A673 (cell line): Measurements from ENCODE around the gene ANKS1B. TPM values are rescaled to one million over a fixed set of nuclear protein-coding genes. Genes with fewer than 3 reads are reported as not detected.

Experiments used
- BruUV-seq: library from RNA; stranded (reverse); fragments of 400-500 nt; replicated peaks from 2 replicates; lab custom pipeline; 2021; lab: Mats Ljungman, UMichigan
- CTCF ChIA-PET: fragments of 300-600 bp; sonication (Branson Sonifier 250); formaldehyde crosslinking; loops from one replicate; lab custom pipeline; 2022; ENCODE audit warnings: antibody characterized with exemption; lab: Charles Lee
- POLR2A ChIA-PET: fragments of 300-600 bp; sonication (Branson Sonifier 250); formaldehyde crosslinking; loops from one replicate; lab custom pipeline; 2022; ENCODE audit warnings: antibody characterized with exemption; ENCODE audit not compliant: low non-redundant PET; lab: Charles Lee
- DNase-seq: peaks from one replicate; pipeline ENCODE4 v3.0.0-alpha.2; 2015; ENCODE audit warnings: low spot score
- H3K27ac ChIP-seq: fragments of 200-600 bp; sonication (generic); 2 replicates; pipeline ENCODE4 v1.5.1; 2016; ENCODE audit warnings: mixed run types, low read depth, mild to moderate bottlenecking, mixed read lengths, antibody characterized with exemption, low read length; ENCODE audit not compliant: poor library complexity, severe bottlenecking
- H3K27me3 ChIP-seq: fragments of 200-600 bp; sonication (generic); replicated peaks from 2 replicates; pipeline ENCODE4 v1.6.1; 2017; ENCODE audit warnings: mixed run types, low read depth, mild to moderate bottlenecking, mixed read lengths, antibody characterized with exemption, low read length; ENCODE audit not compliant: insufficient read depth, poor library complexity
- H3K36me3 ChIP-seq: fragments of 200-600 bp; sonication (generic); 2 replicates; pipeline ENCODE4 v1.6.1; 2016; ENCODE audit warnings: mixed run types, mild to moderate bottlenecking, mixed read lengths, antibody characterized with exemption, low read length; ENCODE audit not compliant: insufficient read depth, poor library complexity, severe bottlenecking
- H3K4me1 ChIP-seq: fragments of 200-600 bp; sonication (generic); 2 replicates; pipeline ENCODE4 v1.6.1; 2017; ENCODE audit warnings: mixed run types, mild to moderate bottlenecking, mixed read lengths, antibody characterized with exemption, low read length; ENCODE audit not compliant: insufficient read depth, poor library complexity, severe bottlenecking
- H3K4me3 ChIP-seq: fragments of 200-600 bp; sonication (generic); 2 replicates; pipeline ENCODE4 v1.5.1; 2016; ENCODE audit warnings: low read depth, mixed run types, mild to moderate bottlenecking, mixed read lengths, low read length; ENCODE audit not compliant: poor library complexity, severe bottlenecking
- H3K9me3 ChIP-seq: fragments of 200-600 bp; sonication (generic); 2 replicates; pipeline ENCODE4 v1.6.1; 2016; ENCODE audit warnings: mixed run types, low read depth, mild to moderate bottlenecking, mixed read lengths, antibody characterized with exemption, low read length; ENCODE audit not compliant: poor library complexity, severe bottlenecking
- EZH2 ChIP-seq: fragments of 200-600 bp; sonication (generic); IDR thresholded peaks from 2 replicates; pipeline ENCODE4 v1.6.1; 2017; ENCODE audit warnings: borderline replicate concordance, low read depth, mild to moderate bottlenecking, mixed read lengths, antibody characterized with exemption, low read length; ENCODE audit not compliant: poor library complexity, severe bottlenecking
- intact Hi-C: fragments of 100-400 bp; cut with micrococcal nuclease; formaldehyde crosslinking; loops from one replicate; pipeline ENCODE4 v1.10.0; 2022; ENCODE audit not compliant: unreplicated experiment
- total RNA-seq: library from RNA; stranded (reverse); gene quantifications from 2 replicates; pipeline ENCODE4 v1.2.3, GENCODE V29; 2021
- TF ChIP-seq, protein P1 (sequence below): fragments of 300-800, 200-600 bp; sonication (generic); conservative IDR thresholded peaks from 2 replicates; pipeline ENCODE4 v1.5.1; 2017; ENCODE audit warnings: low read depth, mild to moderate bottlenecking, antibody characterized with exemption, low read length, moderate library complexity, mixed read lengths

Gene ANKS1B
- total RNA-seq, 1 experiment from 2014 or later: 0.99 TPM

DNA sequence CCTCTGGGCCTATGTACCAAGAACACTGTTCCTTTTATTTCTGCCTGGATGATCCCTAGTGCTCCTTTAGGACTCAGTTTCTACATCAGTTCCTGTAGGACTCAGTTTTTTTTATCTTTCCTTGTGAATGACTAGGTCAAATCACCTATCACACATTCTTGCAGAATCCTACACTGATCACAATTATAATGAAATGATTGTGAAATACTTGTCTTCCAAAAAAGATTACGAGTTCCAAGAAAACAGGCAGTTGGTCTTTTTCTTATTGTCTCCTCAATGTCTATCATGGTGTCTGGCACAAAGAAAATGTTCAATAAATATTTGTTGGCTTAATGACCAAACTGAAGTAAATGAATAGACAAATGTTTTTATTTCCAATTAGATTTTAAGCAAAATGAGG, 432.7 kb downstream of the ANKS1B start:
- Histone ChIP-seq H3K27me3 (no peaks in the 10 kb centered on the region), H3K4me1 (no peaks in the 10 kb centered on the region), H3K36me3 (no peaks in the 10 kb centered on the region), H3K27ac (no peak overlapping the region), H3K4me3 (no peak overlapping the region), H3K9me3 (no peaks in the 10 kb centered on the region)
- no TSS peak for BruUV-seq
- ChIA-PET POLR2A (interaction anchor here (0.7 kb wide), 1 partner anchor 572 kb away, joined by 11 read pairs; no protein-coding TSS in a partner anchor), CTCF (no interaction called here)
- TF ChIP-seq, protein P1, sequence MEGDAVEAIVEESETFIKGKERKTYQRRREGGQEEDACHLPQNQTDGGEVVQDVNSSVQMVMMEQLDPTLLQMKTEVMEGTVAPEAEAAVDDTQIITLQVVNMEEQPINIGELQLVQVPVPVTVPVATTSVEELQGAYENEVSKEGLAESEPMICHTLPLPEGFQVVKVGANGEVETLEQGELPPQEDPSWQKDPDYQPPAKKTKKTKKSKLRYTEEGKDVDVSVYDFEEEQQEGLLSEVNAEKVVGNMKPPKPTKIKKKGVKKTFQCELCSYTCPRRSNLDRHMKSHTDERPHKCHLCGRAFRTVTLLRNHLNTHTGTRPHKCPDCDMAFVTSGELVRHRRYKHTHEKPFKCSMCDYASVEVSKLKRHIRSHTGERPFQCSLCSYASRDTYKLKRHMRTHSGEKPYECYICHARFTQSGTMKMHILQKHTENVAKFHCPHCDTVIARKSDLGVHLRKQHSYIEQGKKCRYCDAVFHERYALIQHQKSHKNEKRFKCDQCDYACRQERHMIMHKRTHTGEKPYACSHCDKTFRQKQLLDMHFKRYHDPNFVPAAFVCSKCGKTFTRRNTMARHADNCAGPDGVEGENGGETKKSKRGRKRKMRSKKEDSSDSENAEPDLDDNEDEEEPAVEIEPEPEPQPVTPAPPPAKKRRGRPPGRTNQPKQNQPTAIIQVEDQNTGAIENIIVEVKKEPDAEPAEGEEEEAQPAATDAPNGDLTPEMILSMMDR: no peak
- no peak for TF ChIP-seq EZH2
- DNase-seq: no peak
- intact Hi-C loops: no loop called here

DNA sequence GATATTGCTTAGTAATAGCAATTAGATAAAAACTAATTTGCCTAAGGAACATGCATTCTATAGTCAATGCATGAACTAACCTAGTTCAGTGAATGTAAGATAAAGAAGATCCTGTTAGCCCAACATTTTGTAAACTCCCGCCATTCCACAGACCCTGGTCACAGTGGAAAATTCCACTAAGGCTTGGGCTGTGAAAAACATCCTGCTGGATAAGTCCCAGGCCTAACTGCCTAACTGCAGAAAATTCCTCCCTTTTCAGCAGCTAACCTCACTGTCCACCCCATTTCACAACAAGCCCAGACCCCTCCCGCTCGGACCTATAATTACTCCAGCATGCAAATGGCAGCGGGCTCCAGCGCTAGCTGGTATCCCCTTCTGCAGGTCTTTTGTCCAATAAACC, 435.1 kb downstream of the ANKS1B start:
- intact Hi-C loops: no loop called here
- H3K4me1 ChIP-seq: no peaks in the 10 kb centered on the region
- no peak overlapping the region for H3K27ac ChIP-seq
- TF ChIP-seq EZH2: no peak
- no peak overlapping the region for H3K4me3 ChIP-seq
- DNase-seq: no peak
- CTCF ChIA-PET: no interaction called here
- no peaks in the 10 kb centered on the region for H3K36me3 ChIP-seq
- no peaks in the 10 kb centered on the region for H3K9me3 ChIP-seq
- POLR2A ChIA-PET: no interaction called here
- no TSS peak for BruUV-seq
- no peaks in the 10 kb centered on the region for H3K27me3 ChIP-seq

DNA sequence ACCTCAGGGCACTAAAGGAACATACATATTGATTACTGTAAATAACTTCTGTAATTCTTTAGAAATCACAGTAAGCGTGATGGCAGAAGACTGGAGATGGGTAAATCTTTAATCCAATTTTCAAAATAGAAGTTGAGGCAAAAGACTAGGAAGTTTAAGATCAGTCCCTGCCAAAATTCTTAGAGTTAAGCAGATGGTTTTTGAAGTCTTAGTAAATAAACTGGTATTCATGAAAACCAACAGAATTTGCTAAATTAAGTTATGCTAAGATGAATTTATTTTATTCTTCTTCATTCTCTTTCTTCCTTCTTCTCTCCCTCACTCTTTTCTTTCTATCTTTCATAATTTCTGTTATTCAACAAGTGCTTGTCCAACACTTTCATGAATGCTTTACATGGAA, 435.5 kb downstream of the ANKS1B start:
- Histone ChIP-seq H3K36me3 (no peaks in the 10 kb centered on the region), H3K27ac (no peak overlapping the region), H3K4me3 (no peak overlapping the region), H3K4me1 (no peaks in the 10 kb centered on the region), H3K27me3 (no peaks in the 10 kb centered on the region), H3K9me3 (no peaks in the 10 kb centered on the region)
- no TSS peak for BruUV-seq
- TF ChIP-seq, protein P1: no peak
- TF ChIP-seq EZH2: no peak
- POLR2A ChIA-PET: no interaction called here
- DNase-seq: no peak
- intact Hi-C loops: no loop called here
- CTCF ChIA-PET: no interaction called here

DNA sequence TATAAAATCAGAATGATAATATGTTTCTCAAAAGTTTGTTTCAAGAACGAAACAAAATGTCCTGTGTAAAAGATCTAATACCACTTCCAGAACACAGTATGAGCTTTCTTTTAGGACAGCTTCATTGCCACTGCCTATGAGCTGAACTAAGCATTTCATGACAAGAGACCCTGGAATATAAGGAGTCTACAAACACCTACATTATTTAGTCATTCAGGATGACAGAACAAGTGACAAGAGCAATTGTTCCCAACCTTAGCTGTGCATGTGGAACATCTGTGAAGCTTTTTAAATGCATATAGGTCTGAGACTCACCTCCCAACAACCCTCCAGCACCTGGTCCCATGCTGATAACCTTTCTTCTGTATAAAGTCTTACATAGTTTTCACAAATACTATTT, 440.3 kb downstream of the ANKS1B start:
- Histone ChIP-seq H3K27me3 (no peaks in the 10 kb centered on the region), H3K36me3 (no peaks in the 10 kb centered on the region), H3K4me1 (no peaks in the 10 kb centered on the region), H3K9me3 (no peaks in the 10 kb centered on the region), H3K27ac (no peak overlapping the region), H3K4me3 (no peak overlapping the region)
- POLR2A ChIA-PET: no interaction called here
- TF ChIP-seq EZH2: no peak
- TF ChIP-seq, protein P1: no peak
- CTCF ChIA-PET: no interaction called here
- intact Hi-C loops: no loop called here
- BruUV-seq: no TSS peak
- no peak for DNase-seq
